Vagina (tissue), 2 donors: Measurements from ENCODE around the gene EVC.

Experiments
- CTCF ChIP-seq, 3 experiments: fragments of 450-650 bp in 2 of 3; fragments of 200-600 bp in 1 of 3; sonication (generic) in 1 of 3; IDR thresholded peaks; one replicate each; pipeline ENCODE4 v1.5.1; 2017 to 2019; ENCODE audit warnings: antibody characterized with exemption in 3 of 3, mild to moderate bottlenecking in 2 of 3, moderate library complexity in 2 of 3
- POLR2A ChIP-seq, 2 donors: fragments of 450-650 bp; IDR thresholded peaks; one replicate each; pipeline ENCODE4 v1.6.1; 2017; ENCODE audit warnings: antibody characterized with exemption in 2 of 2, mild to moderate bottlenecking in 2 of 2, moderate library complexity in 2 of 2

- TF ChIP-seq POLR2A (IDR thresholded peaks at IDR 0.05): no peak
- no peak for TF ChIP-seq CTCF (IDR thresholded peaks at IDR 0.05)
Measured at GRCh38 chr4:5718411-5718810, 7.4 kb downstream of the EVC start.
